GM12878 (cell line): ENCODE data around the gene CD248. TPM values are rescaled to one million over a fixed set of nuclear protein-coding genes. Genes with fewer than 3 reads are reported as not detected.
A peak's percentile ranks its signal among the peaks of the same experiment; 100 is the strongest.

Experiments used
- BCL11A ChIP-seq: IDR thresholded peaks from 2 replicates; pipeline ENCODE4 v1.6.1; 2011; ENCODE audit warnings: low read depth, low read length
- BCLAF1 ChIP-seq: fragments of 450-650 bp; IDR thresholded peaks from 2 replicates; pipeline ENCODE4 v1.6.1; 2017; ENCODE audit warnings: antibody characterized with exemption, mild to moderate bottlenecking, moderate library complexity
- CBX3 ChIP-seq: fragments of 200-600 bp; sonication (generic); IDR thresholded peaks from 2 replicates; pipeline ENCODE4 v1.6.1; 2016; ENCODE audit warnings: low read depth, borderline replicate concordance
- CEBPZ ChIP-seq: fragments of 150-350 bp; IDR thresholded peaks from 2 replicates; pipeline ENCODE4 v1.6.1; 2016; ENCODE audit warnings: low read depth, low read length
- CREM ChIP-seq: IDR thresholded peaks from 2 replicates; pipeline ENCODE4 v1.6.1; 2014; ENCODE audit warnings: antibody characterized with exemption, low read depth
- EP300 ChIP-seq, 2 experiments: fragments of 150-350 bp in 1 of 2; IDR thresholded peaks; 2 replicates each; pipeline ENCODE4 v1.6.1; 2011 to 2012; ENCODE audit warnings: low read depth in 2 of 2, low read length in 2 of 2, borderline replicate concordance in 1 of 2, improper control_type of control experiment in 1 of 2, inconsistent platforms in 1 of 2; ENCODE audit not compliant: control insufficient read depth in 1 of 2
- ETV6 ChIP-seq, 2 experiments: fragments of 450-650 bp in 1 of 2; IDR thresholded peaks in 1 of 2; conservative IDR thresholded peaks in 1 of 2; 2 replicates each; pipeline ENCODE4 v1.6.1; 2014; ENCODE audit warnings: antibody characterized with exemption in 1 of 2, borderline replicate concordance in 1 of 2, low read depth in 1 of 2, mild to moderate bottlenecking in 1 of 2, moderate library complexity in 1 of 2
- IKZF1 ChIP-seq: fragments of 450-650 bp; conservative IDR thresholded peaks from 2 replicates; pipeline ENCODE4 v1.6.1; 2017; ENCODE audit warnings: antibody characterized with exemption, mild to moderate bottlenecking
- IRF3 ChIP-seq: fragments of 450-650 bp; IDR thresholded peaks from 2 replicates; pipeline ENCODE4 v1.6.1; 2014; ENCODE audit warnings: mild to moderate bottlenecking
- MAX ChIP-seq: IDR thresholded peaks from 2 replicates; pipeline ENCODE4 v1.6.1; 2012; ENCODE audit warnings: low read depth, low read length, improper control_type of control experiment
- MTA3 ChIP-seq: IDR thresholded peaks from 2 replicates; pipeline ENCODE4 v1.6.1; 2012; ENCODE audit warnings: low read length, inconsistent platforms, borderline replicate concordance
- NR2F1 ChIP-seq: fragments of 450-650 bp; conservative IDR thresholded peaks from 2 replicates; pipeline ENCODE4 v1.6.1; 2017; ENCODE audit warnings: mild to moderate bottlenecking
- PAX8 ChIP-seq: fragments of 450-650 bp; IDR thresholded peaks from 2 replicates; pipeline ENCODE4 v1.6.1; 2017; ENCODE audit warnings: mild to moderate bottlenecking, moderate library complexity
- PKNOX1 ChIP-seq: fragments of 450-650 bp; IDR thresholded peaks from 2 replicates; pipeline ENCODE4 v1.6.1; 2016; ENCODE audit warnings: mild to moderate bottlenecking
- POLR2AphosphoS5 ChIP-seq: IDR thresholded peaks from 2 replicates; pipeline ENCODE4 v1.6.1; 2011; ENCODE audit warnings: mild to moderate bottlenecking, low read length, inconsistent platforms
- RELB ChIP-seq: fragments of 450-650 bp; IDR thresholded peaks from 2 replicates; pipeline ENCODE4 v1.6.1; 2017; ENCODE audit warnings: low read depth, mild to moderate bottlenecking, moderate library complexity
- RFX5 ChIP-seq: IDR thresholded peaks from 2 replicates; pipeline ENCODE4 v1.6.1; 2011; ENCODE audit warnings: low read depth, low read length, improper control_type of control experiment
- RUNX3 ChIP-seq: IDR thresholded peaks from 2 replicates; pipeline ENCODE4 v1.6.1; 2012; ENCODE audit warnings: low read length, inconsistent platforms
- SP1 ChIP-seq: IDR thresholded peaks from one replicate; pipeline ENCODE4 v1.6.1; 2011; ENCODE audit warnings: low read depth, low read length
- polyA plus RNA-seq, 11 experiments: library from polyadenylated mRNA; depleted of rRNA in 4 of 11; unstranded in 6 of 11; stranded (reverse) in 5 of 11; fragments of >200 nt; fragmentation: Nextera tagmentation in 4 of 11; fragmentation: Illumina TruSeq in 1 of 11; extraction: Ambion mirVana in 4 of 11; extraction: Trizol in 1 of 11; gene quantifications; 1 replicate in 1 of 11; 2 replicates in 10 of 11; pipeline versions ENCODE4 v1.2.1 to v1.2.3, GENCODE V29; 2011 to 2016; ENCODE audit warnings: inconsistent platforms in 2 of 11, missing spikeins in 2 of 11, low read depth in 1 of 11
- total RNA-seq, 4 experiments: library from RNA; depleted of rRNA in 3 of 4; stranded (reverse); fragments of >200 nt in 3 of 4; fragmentation: Illumina TruSeq in 1 of 4; extraction: Trizol in 1 of 4; gene quantifications; 2 replicates each; pipeline versions ENCODE4 v1.2.1 to v1.2.3, GENCODE V29; 2013 to 2021

CD248 gene
- total and polyA plus RNA-seq, 10 of the 15 experiments (the other 5 are each of a cell fraction or from before 2014, with no cell fraction given), result 0.10 to 0.21 (median 0.20) TPM; not detected in 7

- TF ChIP-seq PKNOX1 (0 out of 2 replicates have a peak, but pooled peaks have one; percentile 17), ETV6 (conservative IDR thresholded peaks at IDR 0.05 in 1 of 2, IDR thresholded peaks at IDR 0.05 in 1 of 2; ENCODE audit: borderline replicate concordance in 1 of 2, low read depth in 1 of 2) (no peak), NR2F1 (no peak), SP1 (peak; percentile 43), RELB (peak; percentile 88), MAX (peak; percentile 64; the same call in 1 of the 2 replicates), POLR2AphosphoS5 (peak; percentile 94), RFX5 (peak; percentile 48; the same call in 1 of the 2 replicates), MTA3 (no peak), IKZF1 (peak; percentile 74), CBX3 (no peak), BCL11A (no peak), RUNX3 (peak; percentile 37), CEBPZ (0 out of 2 replicates have a peak, but pooled peaks have one; percentile 5), EP300 (IDR thresholded peaks at IDR 0.05; ENCODE audit: borderline replicate concordance in 1 of 2, control insufficient read depth in 1 of 2, low read depth in 2 of 2, low read length in 2 of 2) (peak in 1 of 2 experiments; percentile 35; a peak in 2 of 4 replicates), IRF3 (0 out of 2 replicates have a peak, but pooled peaks have one; percentile 38), BCLAF1 (no peak), CREM (peak; percentile 99), PAX8 (no peak)
Observed at GRCh38 chr11:66344550-66345315, 27.9 kb upstream of the CD248 start, which contains the start of gene BRMS1 (continued).
